VCaP (cell line): ENCODE data around the gene C19orf44.
"Not testable (repeated sequence)": the region's sequence is repeated elsewhere in the genome, so short reads cannot be mapped to it uniquely, and the experiment has no call there.

Experiments used
- H3K27ac ChIP-seq: fragments of 450-650 bp; 2 replicates; pipeline ENCODE4 v1.5.1; 2017
- CTCF ChIP-seq: fragments of 450-650 bp; conservative IDR thresholded peaks from 2 replicates; pipeline ENCODE4 v1.5.1; 2017; ENCODE audit warnings: mild to moderate bottlenecking, moderate library complexity

The C19orf44 gene

GRCh38 chr19:16496613-16496983 lies 404 bp downstream of the C19orf44 start:
- peak overlapping the region; percentile 83 for H3K27ac ChIP-seq
- TF ChIP-seq CTCF: no peak

GRCh38 chr19:16497042-16497441 lies 848 bp downstream of the C19orf44 start:
- peak overlapping the region; percentile 83 for H3K27ac ChIP-seq
- TF ChIP-seq CTCF: no peak

GRCh38 chr19:16497837-16498236 lies 1.6 kb downstream of the C19orf44 start:
- no peak for TF ChIP-seq CTCF
- no peak overlapping the region for H3K27ac ChIP-seq

- TF ChIP-seq CTCF: no peak
These were observed 8.1 kb downstream of the C19orf44 start for GRCh38 chr19:16504271-16504670.

GRCh38 chr19:16506161-16506560 lies 10.0 kb downstream of the C19orf44 start:
- not testable (repeated sequence) for H3K27ac ChIP-seq

More at GRCh38 chr19:16504271-16504670, 8.1 kb downstream of the C19orf44 start:
- H3K27ac ChIP-seq: no peak overlapping the region

- TF ChIP-seq CTCF: no peak
- no peak overlapping the region for H3K27ac ChIP-seq
These were observed 10.8 kb downstream of the C19orf44 start for GRCh38 chr19:16506961-16507360.

GRCh38 chr19:16508546-16508945 lies 12.4 kb downstream of the C19orf44 start:
- H3K27ac ChIP-seq: no peak overlapping the region
- TF ChIP-seq CTCF: no peak

- no peak overlapping the region for H3K27ac ChIP-seq
- no peak for TF ChIP-seq CTCF
These were observed 13.2 kb downstream of the C19orf44 start for GRCh38 chr19:16509141-16510061.

- not testable (repeated sequence) for H3K27ac ChIP-seq
These were observed 16.4 kb downstream of the C19orf44 start for GRCh38 chr19:16512611-16513010.
